CD4-positive, alpha-beta T cell treated with Interleukin-2 at 100 ng/mL for 4 hours (primary cell): ENCODE results near the gene GGNBP2.
A peak's percentile ranks its signal among the peaks of the same experiment; 100 is the strongest.
"Not testable (repeated sequence)": the region's sequence is repeated elsewhere in the genome, so short reads cannot be mapped to it uniquely, and the experiment has no call there.

Experiments used
- DNase-seq: peaks from one replicate; pipeline ENCODE4 v3.0.0-alpha.2; 2020; ENCODE audit warnings: low spot score

GGNBP2 gene

GRCh38 chr17:36600936-36601302 is 56.2 kb downstream of the GGNBP2 start:
- no peak for DNase-seq

- peak; percentile 91 for DNase-seq
These were observed 56.7 kb downstream of the GGNBP2 start, which contains the start of gene MRM1 for GRCh38 chr17:36601303-36602029. TSS of gene MRM1 (plus strand) at chr17:36601583. CDS start at chr17:36601811, 228 bp downstream.

GRCh38 chr17:36602030-36602748 is 57.5 kb downstream of the GGNBP2 start:
- no peak for DNase-seq

- DNase-seq = peak; percentile 78
These were observed 58.2 kb downstream of the GGNBP2 start for GRCh38 chr17:36602924-36603384.

- not testable (repeated sequence) for DNase-seq
These were observed 60.3 kb downstream of the GGNBP2 start for GRCh38 chr17:36605028-36605427.

GRCh38 chr17:36608280-36608679 is 63.6 kb downstream of the GGNBP2 start:
- DNase-seq = no peak

GRCh38 chr17:36608794-36609497 is 64.2 kb downstream of the GGNBP2 start:
- no peak for DNase-seq

- no peak for DNase-seq
These were observed 64.8 kb downstream of the GGNBP2 start for GRCh38 chr17:36609498-36609862.

- DNase-seq = no peak
These were observed 65.8 kb downstream of the GGNBP2 start for GRCh38 chr17:36610474-36610873.

- no peak for DNase-seq
These were observed 66.8 kb downstream of the GGNBP2 start for GRCh38 chr17:36611345-36612072.

- no peak for DNase-seq
These were observed 67.6 kb downstream of the GGNBP2 start for GRCh38 chr17:36612323-36612722.

- DNase-seq = no peak
These were observed 68.4 kb downstream of the GGNBP2 start for GRCh38 chr17:36613155-36613554.

- DNase-seq = no peak
These were observed 69.4 kb downstream of the GGNBP2 start for GRCh38 chr17:36614081-36614480.

- DNase-seq = no peak
These were observed 70.2 kb downstream of the GGNBP2 start for GRCh38 chr17:36614933-36615332.

GRCh38 chr17:36616061-36617029 is 71.6 kb downstream of the GGNBP2 start:
- no peak for DNase-seq

- no peak for DNase-seq
These were observed 73.1 kb downstream of the GGNBP2 start for GRCh38 chr17:36617773-36618172.

GRCh38 chr17:36623281-36623680 is 78.6 kb downstream of the GGNBP2 start:
- no peak for DNase-seq

GRCh38 chr17:36625188-36625587 is 80.5 kb downstream of the GGNBP2 start:
- DNase-seq = no peak

GRCh38 chr17:36627101-36627500 is 82.4 kb downstream of the GGNBP2 start:
- DNase-seq = no peak

- DNase-seq = no peak
These were observed 83.9 kb downstream of the GGNBP2 start for GRCh38 chr17:36628576-36628975.
